ENCODE data around the gene WDR36.

The WDR36 gene

DNA sequence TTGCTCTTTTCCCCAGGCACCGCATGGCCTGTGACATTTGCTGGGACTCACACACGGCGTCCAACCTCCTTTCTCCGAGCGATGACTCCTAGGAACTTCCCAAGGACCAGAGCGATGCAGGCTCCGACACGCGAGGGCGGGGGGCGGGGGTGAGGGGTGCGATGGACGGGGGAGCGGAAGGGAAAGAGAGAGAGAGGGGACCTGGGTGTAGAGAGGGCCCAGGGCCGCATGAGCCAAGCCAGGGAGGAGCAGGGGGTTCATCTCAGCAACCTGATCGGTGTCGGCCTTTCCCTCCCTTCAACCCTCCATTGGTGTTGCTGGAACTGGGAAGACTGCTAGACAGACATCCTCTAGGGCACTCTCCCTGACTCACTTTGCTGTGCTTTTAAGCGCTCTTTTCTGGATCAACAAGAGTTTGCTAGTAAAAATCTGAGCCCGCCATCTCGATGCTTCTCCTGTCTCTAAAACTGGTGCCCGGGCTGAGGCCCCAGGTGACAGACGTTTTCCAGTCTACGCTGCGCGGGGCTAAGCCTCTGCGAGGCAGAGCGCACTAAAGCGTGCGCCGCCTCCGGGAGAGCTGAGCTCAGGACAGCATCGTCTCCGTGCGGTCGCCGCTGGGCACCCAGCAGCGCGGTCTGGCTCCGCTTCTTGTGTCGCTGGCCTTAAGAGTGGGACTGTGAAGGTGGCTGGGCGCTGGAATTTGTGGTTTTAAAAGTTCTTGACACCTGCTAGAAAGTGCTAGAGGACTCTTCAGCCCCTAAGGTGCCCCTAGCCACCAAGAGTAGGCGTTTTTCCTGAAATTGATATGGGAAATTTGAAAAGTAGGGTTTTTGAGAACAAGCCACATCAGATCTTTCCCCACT, 21.6 kb upstream of the WDR36 start:
- Histone ChIP-seq H3K27me3 (ENCODE audit: insufficient read depth, poor library complexity, severe bottlenecking) (no peaks in the 10 kb centered on the region), H3K27ac (replicated peaks) (no peak overlapping the region), H3K4me3 (replicated peaks; ENCODE audit: insufficient read depth, low read length) (no peak overlapping the region)
- TF ChIP-seq GABPA (IDR thresholded peaks at IDR 0.05; ENCODE audit: low read depth) = no peak
- TF ChIP-seq CTCF (IDR thresholded peaks at IDR 0.05; ENCODE audit: insufficient read depth, low read length) = no peak
- TF ChIP-seq REST (IDR thresholded peaks at IDR 0.05; ENCODE audit: insufficient replicate concordance, low read depth) = no peak
- TF ChIP-seq POLR2AphosphoS5 (IDR thresholded peaks at IDR 0.05; ENCODE audit: low read depth) = no peak
- no peak for TF ChIP-seq SPI1 (IDR thresholded peaks at IDR 0.05; ENCODE audit: borderline replicate concordance, low read depth)
- no peak for DNase-seq (ENCODE audit: low read depth in 1 of 2, low spot score in 1 of 2)

- no peak within 1 kb of the TSS for H3K4me3 ChIP-seq (replicated peaks; ENCODE audit: insufficient read depth, low read length)
- TF ChIP-seq POLR2AphosphoS5 (IDR thresholded peaks at IDR 0.05; ENCODE audit: low read depth) (no peak), REST (IDR thresholded peaks at IDR 0.05; ENCODE audit: insufficient replicate concordance, low read depth) (no peak), SPI1 (IDR thresholded peaks at IDR 0.05; ENCODE audit: borderline replicate concordance, low read depth) (no peak), CTCF (IDR thresholded peaks at IDR 0.05; ENCODE audit: insufficient read depth, low read length) (no peak), GABPA (IDR thresholded peaks at IDR 0.05; ENCODE audit: low read depth) (no peak)
- H3K27me3 ChIP-seq (ENCODE audit: insufficient read depth, poor library complexity, severe bottlenecking) = no peaks in the 10 kb centered on the region
- no peak within 1 kb of the TSS for H3K27ac ChIP-seq (replicated peaks)
- no peak for DNase-seq (ENCODE audit: low read depth in 1 of 2, low spot score in 1 of 2)
Measured at GRCh38 chr5:111071413-111071812, 20.7 kb upstream of the WDR36 start, which contains the start of gene TSLP. Gene TSLP (plus strand): TSS chr5:111071713. CDS start chr5:111071891, 178 bp downstream.

DNA sequence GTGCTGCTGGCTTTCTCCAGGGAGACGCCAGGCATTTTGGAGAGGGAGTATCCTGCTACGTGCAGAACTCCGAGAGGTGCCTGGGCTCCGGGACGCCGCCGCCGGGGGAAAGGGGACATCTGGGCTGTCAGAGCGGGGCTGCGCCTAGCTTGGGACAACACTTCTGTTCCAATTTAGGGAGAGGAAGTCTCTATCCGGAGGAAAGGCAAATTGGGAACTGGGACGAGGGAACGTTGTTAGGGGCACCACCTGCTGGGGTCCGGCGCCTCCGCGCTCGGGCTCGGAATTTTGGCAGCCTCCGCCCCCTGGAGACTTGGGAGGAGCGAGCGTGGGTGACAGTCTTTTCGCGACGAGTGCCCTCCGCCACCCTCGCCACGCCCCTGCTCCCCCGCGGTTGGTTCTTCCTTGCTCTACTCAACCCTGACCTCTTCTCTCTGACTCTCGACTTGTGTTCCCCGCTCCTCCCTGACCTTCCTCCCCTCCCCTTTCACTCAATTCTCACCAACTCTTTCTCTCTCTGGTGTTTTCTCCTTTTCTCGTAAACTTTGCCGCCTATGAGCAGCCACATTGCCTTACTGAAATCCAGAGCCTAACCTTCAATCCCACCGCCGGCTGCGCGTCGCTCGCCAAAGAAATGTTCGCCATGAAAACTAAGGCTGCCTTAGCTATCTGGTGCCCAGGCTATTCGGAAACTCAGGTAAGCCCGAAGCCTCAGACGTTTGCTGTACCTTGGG, 19.0 kb upstream of the WDR36 start:
- Histone ChIP-seq H3K4me3 (replicated peaks; ENCODE audit: insufficient read depth, low read length) (peak overlapping the region; percentile 35), H3K27ac (replicated peaks) (no peak overlapping the region), H3K27me3 (ENCODE audit: insufficient read depth, poor library complexity, severe bottlenecking) (no peaks in the 10 kb centered on the region)
- peak in 1 of 2 experiments; percentile 23 for DNase-seq (ENCODE audit: low read depth in 1 of 2, low spot score in 1 of 2)
- no peak for TF ChIP-seq GABPA (IDR thresholded peaks at IDR 0.05; ENCODE audit: low read depth)
- no peak for TF ChIP-seq REST (IDR thresholded peaks at IDR 0.05; ENCODE audit: insufficient replicate concordance, low read depth)
- 0 out of 2 replicates have a peak, but pooled peaks have one; percentile 1 for TF ChIP-seq SPI1 (IDR thresholded peaks at IDR 0.05; ENCODE audit: borderline replicate concordance, low read depth)

Data from HL-60 (cell line).